ENCODE measurements around the gene TEX2.

DNA sequence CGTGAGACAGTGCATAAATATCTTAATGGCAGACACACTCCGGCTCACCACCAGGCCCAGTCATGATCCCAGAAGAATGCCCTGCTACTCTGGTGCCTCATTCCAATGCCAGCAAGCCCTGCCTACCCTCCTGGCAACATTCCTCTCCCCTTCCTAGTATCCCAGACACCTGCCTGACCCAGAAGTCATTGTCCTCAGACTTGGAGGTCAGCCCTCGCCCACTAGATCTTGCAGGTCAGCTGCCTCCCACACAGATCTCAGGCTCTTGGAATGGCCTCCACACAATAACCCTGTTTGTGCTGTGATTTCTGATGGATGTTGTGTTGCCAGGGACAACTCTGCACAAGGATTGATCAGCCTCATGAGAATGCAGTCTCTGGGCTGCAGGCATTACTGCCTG lies 1.8 kb upstream of the TEX2 start:
- TF ChIP-seq POLR2A (IDR thresholded peaks at IDR 0.05) (no peak), CTCF (IDR thresholded peaks at IDR 0.05) (no peak)

All from transverse colon (tissue), 3 donors.